Activated T-cell treated with anti-CD3 and anti-CD28 coated beads for 1 hour (primary cell): ENCODE measurements around the gene KIF19.
A peak's percentile ranks its signal among the peaks of the same experiment; 100 is the strongest.

ENCODE experiments used
- DNase-seq: peaks from one replicate; pipeline ENCODE4 v3.0.0-alpha.2; 2020; ENCODE audit warnings: low read depth

KIF19 gene

DNA sequence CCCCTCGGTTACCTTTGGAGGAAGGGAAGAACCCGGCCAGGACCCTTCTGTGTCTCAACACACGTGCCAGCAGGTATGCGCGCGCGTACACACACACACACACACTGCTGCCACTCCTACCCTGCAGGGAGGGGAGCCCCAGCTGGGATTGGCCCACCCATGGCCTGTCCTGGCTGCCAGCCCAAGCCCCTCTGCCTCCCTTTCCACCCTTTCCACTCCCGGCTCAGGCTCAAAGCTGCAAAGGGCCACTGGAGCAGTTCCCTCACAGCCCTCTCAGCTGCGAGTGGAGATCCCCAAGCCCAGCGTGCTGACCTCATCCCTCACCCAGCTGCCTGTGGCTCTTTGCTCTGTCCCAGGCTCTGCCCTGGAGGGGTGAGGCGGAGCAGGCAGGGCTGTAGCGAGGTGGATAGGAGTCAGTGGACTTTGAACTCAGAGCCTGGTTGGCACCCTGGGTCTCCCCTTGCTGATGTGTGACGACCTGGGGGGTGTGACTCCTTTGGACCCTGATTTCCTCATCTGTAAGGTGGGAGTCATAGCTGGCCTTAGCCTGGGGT, 14.5 kb downstream of the KIF19 start:
- DNase-seq: no peak

- DNase-seq: no peak
These were observed 16.2 kb downstream of the KIF19 start for GRCh38 chr17:74342224-74342623.

DNA sequence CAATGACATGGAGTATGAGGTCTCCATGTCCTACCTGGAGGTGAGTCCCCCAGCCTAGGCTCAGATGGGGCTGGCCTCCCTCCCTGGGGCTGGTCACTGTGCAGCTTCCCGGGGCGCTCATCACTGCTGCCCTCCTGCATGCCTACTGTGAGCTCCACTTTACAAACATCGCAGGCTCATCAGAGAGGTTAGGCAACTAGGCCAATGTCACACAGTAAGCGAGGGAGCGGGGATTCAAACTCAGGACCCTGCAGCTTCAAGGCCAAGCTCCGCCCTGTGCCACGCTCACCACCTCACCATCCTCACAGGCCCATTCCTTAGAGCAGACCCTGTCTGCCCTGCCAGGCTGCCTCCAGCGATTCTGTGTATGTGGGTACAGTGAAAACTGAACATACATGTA, 17.1 kb downstream of the KIF19 start:
- no peak for DNase-seq

DNA sequence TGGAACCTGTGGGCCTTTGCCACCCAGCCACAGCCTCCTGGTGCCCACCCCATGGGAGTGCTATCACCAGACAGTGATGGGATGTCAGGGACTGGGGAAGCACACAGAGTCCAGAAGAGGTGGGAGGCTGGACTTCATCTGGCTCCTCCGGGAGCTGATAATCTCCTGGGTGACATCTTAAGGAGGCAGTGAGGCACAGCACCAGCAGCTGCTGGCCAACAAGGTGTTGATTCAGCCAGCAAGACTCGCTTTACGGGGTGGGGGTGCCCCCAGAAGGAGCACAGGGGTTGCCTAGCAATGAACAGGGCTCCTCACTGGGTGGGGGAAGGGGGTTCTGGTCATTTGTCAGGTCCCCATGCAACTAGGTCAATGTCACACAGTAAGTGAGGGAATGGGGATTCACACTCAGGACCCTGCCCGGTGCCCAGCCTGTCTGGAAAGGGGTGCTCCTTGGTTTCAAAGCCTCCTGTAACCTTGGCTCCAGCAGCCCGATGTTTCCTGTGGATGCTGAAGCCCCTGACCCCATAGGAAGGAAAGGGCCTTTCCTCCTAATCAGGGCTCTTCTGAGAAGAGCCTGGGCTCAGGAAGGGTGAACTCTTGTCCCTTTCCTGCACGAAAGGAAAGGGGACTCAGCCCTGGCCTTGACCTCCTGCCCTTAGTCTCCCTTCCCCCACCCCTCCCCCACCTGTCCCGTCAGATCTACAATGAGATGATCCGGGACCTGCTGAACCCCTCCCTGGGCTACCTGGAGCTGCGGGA, 17.7 kb downstream of the KIF19 start:
- no peak for DNase-seq

- no peak for DNase-seq
These were observed 18.6 kb downstream of the KIF19 start for GRCh38 chr17:74344658-74345057.

- DNase-seq: no peak
These were observed 19.6 kb downstream of the KIF19 start for GRCh38 chr17:74345433-74346241.

GRCh38 chr17:74347646-74348045, 21.6 kb downstream of the KIF19 start:
- no peak for DNase-seq

GRCh38 chr17:74349120-74349519, 23.1 kb downstream of the KIF19 start:
- no peak for DNase-seq

DNA sequence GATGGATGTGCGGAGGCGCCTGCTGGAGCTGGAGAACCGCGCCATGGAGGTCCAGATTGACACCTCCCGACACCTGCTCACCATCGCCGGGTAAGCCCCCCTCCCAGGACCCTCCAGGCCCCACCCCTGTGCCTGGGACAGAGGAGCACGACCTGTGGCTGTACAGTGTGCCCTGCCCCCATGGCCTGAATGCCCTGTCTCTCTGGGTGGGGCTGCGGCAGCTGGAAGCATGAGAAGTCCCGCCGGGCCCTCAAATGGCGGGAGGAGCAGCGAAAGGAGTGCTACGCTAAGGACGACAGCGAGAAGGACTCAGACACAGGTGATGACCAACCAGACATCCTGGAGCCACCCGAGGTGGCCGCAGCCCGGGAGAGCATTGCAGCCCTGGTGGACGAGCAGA, 24.5 kb downstream of the KIF19 start:
- no peak for DNase-seq

DNA sequence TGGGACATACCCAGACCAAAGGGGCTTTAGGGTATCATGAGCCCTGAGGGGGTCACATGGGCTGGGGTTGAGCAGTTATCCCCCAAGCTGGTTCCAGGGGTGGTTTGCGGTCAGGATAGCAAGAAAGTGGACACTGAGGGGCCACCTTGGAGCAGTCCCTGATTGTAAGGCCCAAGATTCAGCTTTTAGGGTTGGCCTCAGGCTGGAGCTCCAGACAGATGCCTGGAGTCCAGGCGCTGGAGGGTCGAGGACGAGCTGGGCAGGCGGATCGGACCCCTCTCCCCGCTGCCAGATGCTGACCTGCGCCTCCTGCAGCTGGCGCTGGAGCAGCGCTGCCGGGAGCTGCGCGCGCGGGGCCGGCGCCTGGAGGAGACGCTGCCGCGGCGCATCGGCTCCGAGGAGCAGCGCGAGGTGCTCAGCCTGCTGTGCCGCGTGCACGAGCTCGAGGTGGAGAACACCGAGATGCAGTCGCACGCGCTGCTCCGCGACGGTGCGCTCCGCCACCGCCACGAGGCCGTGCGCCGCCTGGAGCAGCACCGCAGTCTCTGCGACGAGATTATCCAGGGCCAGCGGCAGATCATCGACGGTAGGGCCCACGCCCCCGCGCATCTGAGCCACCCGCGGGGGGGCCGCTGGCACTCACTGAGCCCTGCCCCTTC, 25.7 kb downstream of the KIF19 start:
- DNase-seq: no peak

GRCh38 chr17:74353446-74354060, 27.5 kb downstream of the KIF19 start:
- DNase-seq: no peak

DNA sequence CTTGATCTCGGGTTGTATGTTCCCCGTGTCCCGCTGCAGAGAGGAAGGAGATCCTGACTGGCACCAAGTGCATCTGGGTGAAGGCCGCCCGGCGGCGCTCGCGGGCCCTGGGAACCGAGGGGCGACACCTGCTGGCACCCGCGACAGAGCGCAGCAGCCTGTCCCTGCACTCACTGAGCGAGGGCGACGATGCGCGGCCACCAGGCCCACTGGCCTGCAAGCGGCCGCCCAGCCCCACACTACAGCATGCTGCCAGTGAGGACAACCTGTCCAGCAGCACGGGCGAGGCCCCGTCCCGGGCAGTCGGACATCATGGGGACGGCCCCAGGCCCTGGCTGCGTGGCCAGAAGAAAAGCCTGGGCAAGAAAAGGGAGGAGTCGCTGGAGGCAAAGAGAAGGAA, 28.1 kb downstream of the KIF19 start:
- peak; percentile 41 for DNase-seq

- no peak for DNase-seq
These were observed 28.5 kb downstream of the KIF19 start for GRCh38 chr17:74354561-74354960.

DNA sequence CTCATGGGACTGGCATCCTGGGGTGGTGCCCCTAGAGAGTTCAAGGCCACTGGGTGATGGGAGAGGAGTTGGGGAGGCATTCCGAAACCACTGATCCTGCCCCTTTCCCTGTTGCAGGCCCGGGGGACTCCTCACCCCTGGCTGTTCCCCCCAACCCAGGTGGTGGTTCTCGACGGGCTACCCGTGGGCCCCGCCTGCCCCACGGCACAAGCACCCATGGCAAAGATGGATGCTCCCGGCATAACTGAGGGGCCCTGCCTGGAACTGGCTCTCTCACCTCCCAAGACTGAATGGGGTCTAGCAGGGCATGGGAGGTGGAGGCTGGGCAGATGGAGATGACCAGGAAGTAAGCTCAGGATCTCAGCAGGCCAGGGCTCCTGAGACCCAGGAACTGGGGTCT, 29.0 kb downstream of the KIF19 start:
- no peak for DNase-seq

GRCh38 chr17:74356646-74357465, 30.8 kb downstream of the KIF19 start:
- DNase-seq: no peak

GRCh38 chr17:74357466-74357809, 31.4 kb downstream of the KIF19 start:
- DNase-seq: no peak

GRCh38 chr17:74358697-74359096, 32.7 kb downstream of the KIF19 start:
- no peak for DNase-seq

GRCh38 chr17:74359916-74360315, 33.9 kb downstream of the KIF19 start:
- DNase-seq: no peak

GRCh38 chr17:74360899-74361229, 34.8 kb downstream of the KIF19 start:
- DNase-seq: no peak

DNA sequence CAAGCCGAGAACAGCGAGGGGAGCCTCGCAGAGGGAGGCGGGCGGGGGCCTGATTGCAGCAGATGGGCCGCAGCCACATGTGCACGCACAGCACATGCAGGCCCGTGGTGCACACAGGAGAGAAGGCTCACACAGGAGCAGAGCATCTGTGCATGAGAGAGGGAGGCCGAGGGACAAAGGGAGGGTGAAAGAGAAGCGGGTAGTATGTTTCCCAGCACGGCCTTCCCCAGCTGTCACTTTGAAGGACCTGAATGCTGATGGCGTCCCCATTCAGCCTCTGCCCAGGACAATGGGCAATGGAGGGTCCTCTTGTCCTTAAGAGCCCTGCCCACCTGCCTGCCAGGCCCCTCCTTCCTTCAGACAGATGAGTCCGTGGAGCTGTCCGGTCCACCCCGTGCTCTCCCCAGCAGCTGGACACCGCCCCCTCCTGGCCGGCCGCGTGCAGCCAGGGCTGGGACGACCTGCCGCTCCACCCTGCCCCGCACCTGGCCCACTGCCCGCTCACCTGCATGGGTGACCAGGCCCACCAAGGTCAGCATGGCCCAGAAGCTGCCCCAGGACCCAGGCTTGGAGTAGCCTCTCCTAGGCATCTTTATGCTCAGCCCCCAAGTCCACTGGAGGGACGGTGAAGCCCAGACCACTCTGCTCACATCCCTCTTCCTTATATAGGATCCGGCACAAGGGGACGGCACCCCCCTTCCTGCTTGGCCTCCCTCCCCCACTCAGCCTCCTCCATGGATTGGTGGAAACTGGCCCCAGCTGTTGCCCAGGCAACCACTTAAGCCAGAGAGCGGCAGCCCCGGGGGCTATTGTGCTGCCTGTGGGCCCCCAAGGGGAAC, 35.4 kb downstream of the KIF19 start, which contains the start of gene BTBD17:
Gene BTBD17 (minus strand): TSS at position 639 of the 839 bp plus-strand sequence. CDS start 49 bp downstream, at position 590.
- peak; percentile 26 for DNase-seq

- no peak for DNase-seq
These were observed 36.0 kb downstream of the KIF19 start for GRCh38 chr17:74362069-74362405.
